Hepatocyte (in vitro differentiated cells): ENCODE results near the gene TTC34. TPM values are rescaled to one million over a fixed set of nuclear protein-coding genes. Genes with fewer than 3 reads are reported as not detected.

Experiments
- DNase-seq: peaks from one replicate; pipeline ENCODE4 v3.0.0-alpha.2; 2016; ENCODE audit warnings: low spot score
- H2AFZ ChIP-seq: fragments of 200-600 bp; sonication (generic); 2 replicates; pipeline ENCODE4 v1.6.0; 2016; ENCODE audit warnings: antibody characterized with exemption, mild to moderate bottlenecking
- H3K27ac ChIP-seq: fragments of 200-600 bp; sonication (generic); 2 replicates; pipeline ENCODE4 v1.5.1; 2016; ENCODE audit warnings: mild to moderate bottlenecking
- H3K27me3 ChIP-seq: fragments of 200-600 bp; sonication (generic); 2 replicates; pipeline ENCODE4 v1.6.1; 2016
- H3K36me3 ChIP-seq: fragments of 200-600 bp; sonication (generic); replicated peaks from 2 replicates; pipeline ENCODE4 v1.5.1; 2016; ENCODE audit warnings: low read depth; ENCODE audit not compliant: insufficient read depth
- H3K4me1 ChIP-seq: fragments of 200-600 bp; sonication (generic); 2 replicates; pipeline ENCODE4 v1.5.1; 2016; ENCODE audit warnings: mild to moderate bottlenecking, moderate library complexity; ENCODE audit not compliant: insufficient read depth
- H3K4me2 ChIP-seq: fragments of 200-600 bp; sonication (generic); 2 replicates; pipeline ENCODE4 v1.6.0; 2016
- H3K4me3 ChIP-seq: fragments of 200-600 bp; sonication (generic); 2 replicates; pipeline ENCODE4 v1.5.1; 2016; ENCODE audit warnings: mild to moderate bottlenecking
- H3K79me2 ChIP-seq: fragments of 200-600 bp; sonication (generic); 2 replicates; pipeline ENCODE4 v1.6.0; 2017; ENCODE audit warnings: mild to moderate bottlenecking
- H3K9me2 ChIP-seq: fragments of 200-600 bp; sonication (generic); replicated peaks from 2 replicates; pipeline ENCODE4 v1.6.0; 2017; ENCODE audit warnings: mild to moderate bottlenecking; ENCODE audit not compliant: insufficient read depth
- H3K9me3 ChIP-seq: fragments of 200-600 bp; sonication (generic); 2 replicates; pipeline ENCODE4 v1.5.1; 2016; ENCODE audit warnings: low read depth, mild to moderate bottlenecking
- H4K20me1 ChIP-seq: fragments of 200-600 bp; sonication (generic); 2 replicates; pipeline ENCODE4 v1.6.0; 2016; ENCODE audit warnings: mild to moderate bottlenecking; ENCODE audit not compliant: insufficient read depth, poor library complexity, severe bottlenecking
- CTCF ChIP-seq: fragments of 200-600 bp; sonication (generic); IDR thresholded peaks from 2 replicates; pipeline ENCODE4 v1.5.1; 2016; ENCODE audit warnings: antibody characterized with exemption, mild to moderate bottlenecking; ENCODE audit not compliant: poor library complexity
- EZH2 ChIP-seq: fragments of 200-600 bp; sonication (generic); IDR thresholded peaks from 2 replicates; pipeline ENCODE4 v1.6.1; 2016; ENCODE audit warnings: antibody characterized with exemption, mild to moderate bottlenecking, borderline replicate concordance
- EZH2phosphoT487 ChIP-seq: fragments of 200-600 bp; sonication (generic); IDR thresholded peaks from one replicate; pipeline ENCODE4 v1.6.1; 2018; ENCODE audit warnings: antibody characterized with exemption, mild to moderate bottlenecking, low read depth, moderate library complexity; ENCODE audit not compliant: unreplicated experiment, severe bottlenecking
- whole genome bisulfite sequencing: methylation state at CpG from one replicate; pipeline ENCODE4 v1.1.6; 2016; ENCODE audit warnings: low lambda C conversion rate; ENCODE audit errors: missing lambda C conversion rate; 5-methylcytosine and 5-hydroxymethylcytosine counted together
- polyA plus RNA-seq: library from polyadenylated mRNA; unstranded; fragments of >200 nt; fragmentation: Nextera tagmentation; extraction: Ambion mirVana; gene quantifications from 2 replicates; pipeline ENCODE4 v1.2.1, GENCODE V29; 2016
- total RNA-seq: library from RNA; depleted of rRNA; stranded (reverse); fragments of >200 nt; gene quantifications from 2 replicates; pipeline ENCODE4 v1.2.3, GENCODE V29; 2014

Gene TTC34
- total and polyA plus RNA-seq, 2 experiments from 2014 or later, result 0.13 to 0.33 TPM

GRCh38 chr1:2786329-2787162, 14.9 kb downstream of the TTC34 start:
- Histone ChIP-seq H3K36me3 (no peaks in the 10 kb centered on the region), H3K9me2 (no peaks in the 10 kb centered on the region), H3K79me2 (no peaks in the 10 kb centered on the region), H2AFZ (no peak overlapping the region), H3K9me3 (no peaks in the 10 kb centered on the region), H3K4me1 (no peaks in the 10 kb centered on the region), H3K27ac (no peak overlapping the region), H3K4me2 (no peak overlapping the region), H3K27me3 (no peaks in the 10 kb centered on the region), H3K4me3 (no peak overlapping the region), H4K20me1 (no peaks in the 10 kb centered on the region)
- no peak for TF ChIP-seq EZH2phosphoT487
- TF ChIP-seq CTCF, result no peak
- TF ChIP-seq EZH2, result no peak
- DNase-seq, result no peak
- WGBS, result 74% methylated on average over 23 of the region's 27 CpGs

GRCh38 chr1:2785631-2786328, 15.7 kb downstream of the TTC34 start:
- H3K4me1 ChIP-seq, result no peaks in the 10 kb centered on the region
- no peak for TF ChIP-seq EZH2phosphoT487
- TF ChIP-seq EZH2, result no peak
- no peak for TF ChIP-seq CTCF
- no peaks in the 10 kb centered on the region for H3K27me3 ChIP-seq
- H3K27ac ChIP-seq, result no peak overlapping the region
- H3K4me3 ChIP-seq, result no peak overlapping the region
- H2AFZ ChIP-seq, result no peak overlapping the region
- H3K36me3 ChIP-seq, result no peaks in the 10 kb centered on the region
- whole genome bisulfite sequencing, result 89% methylated on average over 20 of the region's 23 CpGs
- no peaks in the 10 kb centered on the region for H3K9me3 ChIP-seq
- H3K79me2 ChIP-seq, result no peaks in the 10 kb centered on the region
- no peaks in the 10 kb centered on the region for H4K20me1 ChIP-seq
- H3K9me2 ChIP-seq, result no peaks in the 10 kb centered on the region
- DNase-seq, result no peak
- H3K4me2 ChIP-seq, result no peak overlapping the region

- Histone ChIP-seq H2AFZ (no peak overlapping the region), H3K9me3 (no peaks in the 10 kb centered on the region), H3K4me1 (no peaks in the 10 kb centered on the region), H3K27ac (no peak overlapping the region), H3K36me3 (no peaks in the 10 kb centered on the region), H3K79me2 (no peaks in the 10 kb centered on the region), H3K27me3 (no peaks in the 10 kb centered on the region), H3K9me2 (no peaks in the 10 kb centered on the region), H4K20me1 (no peaks in the 10 kb centered on the region), H3K4me3 (no peak overlapping the region), H3K4me2 (no peak overlapping the region)
- 69% methylated on average over 19 of the region's 19 CpGs for WGBS
- TF ChIP-seq EZH2phosphoT487 (no peak), CTCF (no peak)
- no peak for DNase-seq
Measured at GRCh38 chr1:2784854-2785630, 16.5 kb downstream of the TTC34 start.
